K562 (cell line): Measurements from ENCODE around the gene TEX28. TPM values are rescaled to one million over a fixed set of nuclear protein-coding genes. Genes with fewer than 3 reads are reported as not detected.

Experiments used
- ATAC-seq: fragments of 200-7000 bp; cut with Tn5 transposase; 3 replicates; pipeline ENCODE4 v1.9.1; 2020; ENCODE audit warnings: moderate library complexity
- BruUV-seq: library from RNA; stranded (reverse); fragments of 400-500 nt; replicated peaks from 2 replicates; lab custom pipeline; 2021; lab: Mats Ljungman, UMichigan
- CTCF ChIA-PET: fragments of 300-600 bp; formaldehyde crosslinking; extraction: SDS; loops from one replicate; lab custom pipeline; 2021; ENCODE audit warnings: low intra/inter-chr PET ratio; lab: Yijun Ruan, JAX
- POLR2A ChIA-PET: fragments of 300-600, 350-650 bp; sonication (Branson Sonifier 250); formaldehyde crosslinking; extraction: SDS; loops from one replicate; lab custom pipeline; 2021; ENCODE audit warnings: antibody characterized with exemption, inconsistent platforms; lab: Yijun Ruan, JAX
- DNase-seq, 4 experiments: peaks; one replicate each; pipeline versions ENCODE4 v3.0.0 to v3.0.0-alpha.2; 2011 to 2018; ENCODE audit warnings: low spot score in 3 of 4, mixed read lengths in 3 of 4; ENCODE audit errors: extremely low read depth in 1 of 4
- FAIRE-seq: peaks from 2 replicates; lab custom pipeline; 2011; peaks lifted over from hg19 to GRCh38; lab: Jason Lieb, UNC
- H2AFZ ChIP-seq: 2 replicates; pipeline ENCODE4 v1.6.0; 2011; ENCODE audit warnings: low read depth, low read length, control low read depth, inconsistent platforms
- H3K27ac ChIP-seq: fragments of 200-600 bp; 3 replicates; pipeline ENCODE4 v1.8.0; 2011; ENCODE audit warnings: low read depth, mild to moderate bottlenecking, control low read depth, inconsistent platforms, low read length, moderate library complexity, mixed read lengths; ENCODE audit errors: extremely low read depth
- H3K27me3 ChIP-seq, 2 experiments: fragments of 300-600 bp in 1 of 2; 2 replicates in 1 of 2; 3 replicates in 1 of 2; pipeline versions ENCODE4 v1.6.0 to v1.8.0; 2011; ENCODE audit warnings: inconsistent platforms in 2 of 2, low read length in 2 of 2, mild to moderate bottlenecking in 1 of 2, mixed read lengths in 1 of 2, moderate library complexity in 1 of 2; ENCODE audit not compliant: control insufficient read depth in 2 of 2, insufficient read depth in 2 of 2
- H3K36me3 ChIP-seq: fragments of 300-600 bp; 3 replicates; pipeline ENCODE4 v1.8.0; 2011; ENCODE audit warnings: mild to moderate bottlenecking, low read length, inconsistent platforms; ENCODE audit not compliant: control insufficient read depth, insufficient read depth
- H3K4me1 ChIP-seq, 2 experiments: fragments of 200-600 bp in 1 of 2; replicated peaks in 1 of 2; 2 replicates in 1 of 2; 3 replicates in 1 of 2; pipeline versions ENCODE4 v1.5.1 to v1.8.0; 2011; ENCODE audit warnings: inconsistent platforms in 2 of 2, low read length in 2 of 2, mild to moderate bottlenecking in 1 of 2, mixed read lengths in 1 of 2, moderate library complexity in 1 of 2; ENCODE audit not compliant: control insufficient read depth in 2 of 2, insufficient read depth in 2 of 2
- H3K4me2 ChIP-seq: 2 replicates; pipeline ENCODE4 v1.6.1; 2011; ENCODE audit warnings: low read length, control low read depth, inconsistent platforms, mixed read lengths; ENCODE audit not compliant: insufficient read depth
- H3K4me3 ChIP-seq: fragments of 200-600 bp; sonication (generic), shearing (Covaris generic); 2 replicates; pipeline ENCODE4 v1.5.1; 2016; ENCODE audit warnings: control low read depth, inconsistent platforms
- H3K79me2 ChIP-seq: fragments of 200-600 bp; 3 replicates; pipeline ENCODE4 v1.8.0; 2011; ENCODE audit warnings: low read length, inconsistent platforms; ENCODE audit not compliant: control insufficient read depth, insufficient read depth
- H3K9ac ChIP-seq, 2 experiments: 2 replicates each; pipeline versions ENCODE4 v1.6.0 to v1.6.1; 2011; ENCODE audit warnings: low read depth in 2 of 2, low read length in 2 of 2, control low read depth in 1 of 2, inconsistent platforms in 1 of 2, mild to moderate bottlenecking in 1 of 2, mixed read lengths in 1 of 2; ENCODE audit not compliant: insufficient read depth in 1 of 2
- H3K9me1 ChIP-seq: one replicate; pipeline ENCODE4 v1.6.0; 2011; ENCODE audit warnings: inconsistent platforms, mild to moderate bottlenecking, low read length, moderate library complexity; ENCODE audit not compliant: control insufficient read depth, insufficient read depth
- H3K9me3 ChIP-seq: replicated peaks from 2 replicates; pipeline ENCODE4 v1.5.1; 2011; ENCODE audit warnings: low read depth, low read length, inconsistent platforms; ENCODE audit not compliant: control insufficient read depth, insufficient read depth
- H4K20me1 ChIP-seq: replicated peaks from 2 replicates; pipeline ENCODE4 v1.6.1; 2011; ENCODE audit warnings: low read length, inconsistent platforms, mixed read lengths; ENCODE audit not compliant: control insufficient read depth, insufficient read depth
- CHD4 ChIP-seq: fragments of 200-600 bp; sonication (generic); IDR thresholded peaks from 3 replicates; pipeline ENCODE4 v1.6.1; 2012; ENCODE audit warnings: low read depth, mild to moderate bottlenecking, mixed read lengths, low read length, inconsistent platforms; ENCODE audit not compliant: insufficient read depth, insufficient replicate concordance, poor library complexity, severe bottlenecking
- FUS ChIP-seq: fragments of 200-400 bp; formaldehyde crosslinking; optimal IDR thresholded peaks from 2 replicates; pipeline ENCODE3; 2017; ENCODE audit warnings: low read depth, low read length
- GATA2 ChIP-seq: sonication (generic); formaldehyde crosslinking; IDR thresholded peaks from 2 replicates; pipeline ENCODE4 v1.4.0; 2020; ENCODE audit warnings: mild to moderate bottlenecking, missing genetic modification reagents
- IRF2 ChIP-seq: sonication (generic); formaldehyde crosslinking; IDR thresholded peaks from 2 replicates; pipeline ENCODE4 v1.8.1; 2022; ENCODE audit warnings: mild to moderate bottlenecking, missing genetic modification reagents
- KAT8 ChIP-seq: fragments of 450-650 bp; IDR thresholded peaks from 2 replicates; pipeline ENCODE4 v1.6.1; 2016; ENCODE audit warnings: low read depth, mild to moderate bottlenecking
- KLF16 ChIP-seq: IDR thresholded peaks from 2 replicates; pipeline ENCODE4 v1.6.1; 2016; ENCODE audit warnings: antibody characterized with exemption
- POLR2G ChIP-seq: fragments of 200-400 bp; formaldehyde crosslinking; IDR thresholded peaks from 2 replicates; pipeline ENCODE4 v1.6.1; 2017; ENCODE audit warnings: low read depth, mild to moderate bottlenecking, antibody characterized with exemption, low read length, moderate library complexity
- SAFB ChIP-seq: fragments of 200-400 bp; formaldehyde crosslinking; IDR thresholded peaks from 2 replicates; pipeline ENCODE4 v1.6.1; 2017; ENCODE audit warnings: low read depth, low read length, borderline replicate concordance
- STAT5B ChIP-seq: fragments of 250-450 bp; sonication (Bioruptor Pico); IDR thresholded peaks from 2 replicates; pipeline ENCODE4 v1.8.0; 2021; ENCODE audit warnings: mild to moderate bottlenecking, inconsistent platforms
- TCF7 ChIP-seq: sonication (generic); IDR thresholded peaks from 2 replicates; pipeline ENCODE4 v1.6.1; 2016; ENCODE audit warnings: antibody characterized with exemption, borderline replicate concordance
- TCFL5 ChIP-seq: fragments of 250-450 bp; sonication (Bioruptor Pico); conservative IDR thresholded peaks from 2 replicates; pipeline ENCODE4 v1.6.1; 2021; ENCODE audit warnings: mild to moderate bottlenecking, moderate library complexity, matching md5 sums
- ZNF140 ChIP-seq: fragments of 250-450 bp; sonication (Bioruptor Pico); IDR thresholded peaks from 2 replicates; pipeline ENCODE4 v1.8.0; 2021; ENCODE audit warnings: moderate library complexity, mild to moderate bottlenecking, inconsistent platforms
- WGBS: fragments of 100-300 bp; shearing (Covaris generic); methylation state at CpG from one replicate; pipeline ENCODE4 v1.1.6; 2016; ENCODE audit warnings: low coverage, mixed read lengths; ENCODE audit not compliant: insufficient coverage; ENCODE audit errors: missing lambda C conversion rate; 5-methylcytosine and 5-hydroxymethylcytosine counted together
- in situ Hi-C: fragments of 300-500 bp; cut with MboI; formaldehyde crosslinking; loops from 4 replicates; pipeline ENCODE4 v1.15.0; 2018; ENCODE audit warnings: inconsistent platforms, mixed read lengths
- intact Hi-C: fragments of 100-400 bp; cut with micrococcal nuclease; formaldehyde crosslinking; loops from 2 replicates; pipeline ENCODE4 v1.14.2; 2022
- polyA plus RNA-seq, 8 experiments: library from polyadenylated mRNA; depleted of rRNA in 4 of 8; stranded (reverse) in 5 of 8; unstranded in 3 of 8; fragments of >200 nt; fragmentation: Nextera tagmentation in 2 of 8; fragmentation: Illumina TruSeq in 1 of 8; extraction: Ambion mirVana in 2 of 8; extraction: Trizol in 1 of 8; gene quantifications; 2 replicates each; pipeline versions ENCODE4 v1.2.1 to v1.2.3, GENCODE V29; 2011 to 2014; ENCODE audit warnings: inconsistent platforms in 1 of 8, missing spikeins in 1 of 8
- total RNA-seq, 7 experiments: library from RNA; depleted of rRNA in 6 of 7; stranded (reverse); fragments of >200 nt in 6 of 7; fragmentation: Illumina TruSeq in 2 of 7; extraction: Trizol in 2 of 7; gene quantifications; 2 replicates each; pipeline versions ENCODE4 v1.2.1 to v1.2.3, GENCODE V29; 2011 to 2021; ENCODE audit warnings: low replicate concordance in 1 of 7
- TF ChIP-seq, protein P1 (sequence below), 2 experiments: fragments of 450-650 bp; formaldehyde crosslinking in 1 of 2; IDR thresholded peaks; 2 replicates each; pipeline versions ENCODE4 v1.4.0 to v1.6.1; 2014 to 2020; ENCODE audit warnings: mild to moderate bottlenecking in 2 of 2, borderline replicate concordance in 1 of 2, low read depth in 1 of 2

TEX28 gene
- total and polyA plus RNA-seq, 9 of the 15 experiments (the other 6 are each of a cell fraction or from before 2014, with no cell fraction given): not detected

- peak overlapping the region; percentile 48; the same call in 1 of the 2 replicates for H2AFZ ChIP-seq
- H3K9me3 ChIP-seq: no peaks in the 10 kb centered on the region
- no peaks in the 10 kb centered on the region for H3K36me3 ChIP-seq
- ATAC-seq: peak; percentile 90
- DNase-seq: peak; percentile 59 to 78 (median 68)
- H3K27ac ChIP-seq: no peak overlapping the region
- BruUV-seq: no TSS peak
- intact Hi-C loops (no loop called here), in situ Hi-C loops (loop anchor here (25.0 kb wide), 1 partner anchor 96 kb away; the partner anchor contains the start of gene OPN1MW2)
- no peak overlapping the region for H3K4me2 ChIP-seq
- H3K4me1 ChIP-seq: peaks cover 2 to 3% of the 10 kb centered on the region in 2 experiments; a peak in 3 of 5 replicates
- no peaks in the 10 kb centered on the region for H3K79me2 ChIP-seq
- CTCF ChIA-PET: no interaction called here
- no peaks in the 10 kb centered on the region for H3K9me1 ChIP-seq
- peak; percentile 75 for FAIRE-seq
- 20% methylated on average over 6 of the region's 9 CpGs for WGBS
- H4K20me1 ChIP-seq: no peaks in the 10 kb centered on the region
- no peak overlapping the region for H3K9ac ChIP-seq
- H3K27me3 ChIP-seq: no peaks in the 10 kb centered on the region
- H3K4me3 ChIP-seq: no peak overlapping the region
- POLR2A ChIA-PET: interaction anchor here (0.6 to 1.5 kb wide), 4 partner anchors 10 to 199 kb away, joined by 3 to 5 read pairs (median 4); no protein-coding TSS in a partner anchor
- TF ChIP-seq STAT5B (CRISPR knock-in tag) (no peak), IRF2 (CRISPR knock-in tag) (no peak), POLR2G (no peak), KLF16 (peak; percentile 67), SAFB (no peak), GATA2 (CRISPR knock-in tag) (no peak), ZNF140 (CRISPR knock-in tag) (no peak), FUS (no peak), CHD4 (no peak), TCFL5 (no peak), TCF7 (no peak), KAT8 (no peak)
- TF ChIP-seq, protein P1, sequence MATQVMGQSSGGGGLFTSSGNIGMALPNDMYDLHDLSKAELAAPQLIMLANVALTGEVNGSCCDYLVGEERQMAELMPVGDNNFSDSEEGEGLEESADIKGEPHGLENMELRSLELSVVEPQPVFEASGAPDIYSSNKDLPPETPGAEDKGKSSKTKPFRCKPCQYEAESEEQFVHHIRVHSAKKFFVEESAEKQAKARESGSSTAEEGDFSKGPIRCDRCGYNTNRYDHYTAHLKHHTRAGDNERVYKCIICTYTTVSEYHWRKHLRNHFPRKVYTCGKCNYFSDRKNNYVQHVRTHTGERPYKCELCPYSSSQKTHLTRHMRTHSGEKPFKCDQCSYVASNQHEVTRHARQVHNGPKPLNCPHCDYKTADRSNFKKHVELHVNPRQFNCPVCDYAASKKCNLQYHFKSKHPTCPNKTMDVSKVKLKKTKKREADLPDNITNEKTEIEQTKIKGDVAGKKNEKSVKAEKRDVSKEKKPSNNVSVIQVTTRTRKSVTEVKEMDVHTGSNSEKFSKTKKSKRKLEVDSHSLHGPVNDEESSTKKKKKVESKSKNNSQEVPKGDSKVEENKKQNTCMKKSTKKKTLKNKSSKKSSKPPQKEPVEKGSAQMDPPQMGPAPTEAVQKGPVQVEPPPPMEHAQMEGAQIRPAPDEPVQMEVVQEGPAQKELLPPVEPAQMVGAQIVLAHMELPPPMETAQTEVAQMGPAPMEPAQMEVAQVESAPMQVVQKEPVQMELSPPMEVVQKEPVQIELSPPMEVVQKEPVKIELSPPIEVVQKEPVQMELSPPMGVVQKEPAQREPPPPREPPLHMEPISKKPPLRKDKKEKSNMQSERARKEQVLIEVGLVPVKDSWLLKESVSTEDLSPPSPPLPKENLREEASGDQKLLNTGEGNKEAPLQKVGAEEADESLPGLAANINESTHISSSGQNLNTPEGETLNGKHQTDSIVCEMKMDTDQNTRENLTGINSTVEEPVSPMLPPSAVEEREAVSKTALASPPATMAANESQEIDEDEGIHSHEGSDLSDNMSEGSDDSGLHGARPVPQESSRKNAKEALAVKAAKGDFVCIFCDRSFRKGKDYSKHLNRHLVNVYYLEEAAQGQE (IDR thresholded peaks at IDR 0.05; ENCODE audit: borderline replicate concordance): peak; percentile 57; the same call in 1 of the 2 replicates
- TF ChIP-seq, protein P1 (CRISPR knock-in tag; IDR thresholded peaks at IDR 0.05; ENCODE audit: low read depth): no peak
These were observed 13.4 kb upstream of the TEX28 start for GRCh38 chrX:154308108-154308946.
